ENCODE measurements around the gene LRRC9.
"Not testable (repeated sequence)": the region's sequence is repeated elsewhere in the genome, so short reads cannot be mapped to it uniquely, and the experiment has no call there.

The LRRC9 gene

GRCh38 chr14:59959668-59960067 lies 39.7 kb downstream of the LRRC9 start:
- no peak for DNase-seq

- no peak for DNase-seq
Observed at GRCh38 chr14:59961518-59962062, 41.6 kb downstream of the LRRC9 start.

GRCh38 chr14:59964251-59965007 lies 44.5 kb downstream of the LRRC9 start:
- DNase-seq, result no peak

GRCh38 chr14:59969319-59969718 lies 49.4 kb downstream of the LRRC9 start:
- no peak for DNase-seq

GRCh38 chr14:59981564-59981963 lies 61.6 kb downstream of the LRRC9 start:
- DNase-seq, result no peak

- no peak for DNase-seq
Observed at GRCh38 chr14:59983048-59983447, 63.1 kb downstream of the LRRC9 start.

- DNase-seq, result no peak
Observed at GRCh38 chr14:59986556-59987059, 66.7 kb downstream of the LRRC9 start.

- DNase-seq, result no peak
Observed at GRCh38 chr14:59997449-59997848, 77.5 kb downstream of the LRRC9 start.

GRCh38 chr14:59997966-59998365 lies 78.0 kb downstream of the LRRC9 start:
- DNase-seq, result no peak

- DNase-seq, result no peak
Observed at GRCh38 chr14:59998564-59998963, 78.6 kb downstream of the LRRC9 start.

GRCh38 chr14:60002819-60003492 lies 83.0 kb downstream of the LRRC9 start:
- DNase-seq, result no peak

- DNase-seq, result no peak
Observed at GRCh38 chr14:60003991-60004390, 84.0 kb downstream of the LRRC9 start.

GRCh38 chr14:60008042-60008441 lies 88.1 kb downstream of the LRRC9 start:
- DNase-seq, result no peak

GRCh38 chr14:60010263-60010662 lies 90.3 kb downstream of the LRRC9 start:
- DNase-seq, result not testable (repeated sequence)

GRCh38 chr14:60014402-60014801 lies 94.5 kb downstream of the LRRC9 start:
- DNase-seq, result no peak

- DNase-seq, result no peak
Observed at GRCh38 chr14:60021619-60022018, 101.7 kb downstream of the LRRC9 start.

- no peak for DNase-seq
Observed at GRCh38 chr14:60025571-60025970, 105.6 kb downstream of the LRRC9 start.

GRCh38 chr14:60035177-60035576 lies 115.2 kb downstream of the LRRC9 start:
- no peak for DNase-seq

- not testable (repeated sequence) for DNase-seq
Observed at GRCh38 chr14:60047976-60048375, 128.0 kb downstream of the LRRC9 start.

- no peak for DNase-seq
Observed at GRCh38 chr14:60051721-60052221, 131.8 kb downstream of the LRRC9 start.

- no peak for DNase-seq
Observed at GRCh38 chr14:60058087-60058486, 138.1 kb downstream of the LRRC9 start.

- DNase-seq, result no peak
Observed at GRCh38 chr14:60061371-60061770, 141.4 kb downstream of the LRRC9 start.

GRCh38 chr14:60064491-60065072 lies 144.6 kb downstream of the LRRC9 start:
- no peak for DNase-seq

Data from NCI-H1092 (cell line).